GM23338 (cell line): Measurements from ENCODE around the gene EBPL. TPM values are rescaled to one million over a fixed set of nuclear protein-coding genes. Genes with fewer than 3 reads are reported as not detected.

Experiments used
- ATAC-seq: fragments of 200-7000 bp; cut with Tn5 transposase; 3 replicates; pipeline ENCODE4 v1.9.1; 2020
- DNase-seq: peaks from one replicate; pipeline ENCODE4 v3.0.0-alpha.2; 2015; ENCODE audit warnings: low spot score
- H2AFZ ChIP-seq: fragments of 200-600 bp; sonication (generic); 2 replicates; pipeline ENCODE4 v1.8.0; 2016; ENCODE audit warnings: antibody characterized with exemption, mild to moderate bottlenecking, moderate library complexity
- H3F3A ChIP-seq: fragments of 200-600 bp; sonication (generic); replicated peaks from 2 replicates; pipeline ENCODE4 v1.8.0; 2017; ENCODE audit warnings: antibody characterized with exemption, mixed run types, low read depth
- H3K27ac ChIP-seq: fragments of 200-600 bp; sonication (generic); 2 replicates; pipeline ENCODE4 v1.6.1; 2016; ENCODE audit warnings: low read depth
- H3K27me3 ChIP-seq: fragments of 200-600 bp; sonication (generic); 2 replicates; pipeline ENCODE4 v1.8.0; 2016; ENCODE audit warnings: mild to moderate bottlenecking, mixed run types, moderate library complexity; ENCODE audit not compliant: insufficient read depth
- H3K36me3 ChIP-seq: fragments of 200-600 bp; sonication (generic); 2 replicates; pipeline ENCODE4 v1.8.0; 2016; ENCODE audit warnings: mild to moderate bottlenecking; ENCODE audit not compliant: insufficient read depth
- H3K4me1 ChIP-seq: fragments of 200-600 bp; sonication (generic); 2 replicates; pipeline ENCODE4 v1.8.0; 2016; ENCODE audit warnings: mild to moderate bottlenecking, moderate library complexity; ENCODE audit not compliant: insufficient read depth
- H3K4me2 ChIP-seq: fragments of 200-600 bp; sonication (generic); 2 replicates; pipeline ENCODE4 v1.7.1; 2017; ENCODE audit warnings: mixed run types
- H3K4me3 ChIP-seq: fragments of 200-600 bp; sonication (generic); 2 replicates; pipeline ENCODE4 v1.6.1; 2016; ENCODE audit warnings: mixed run types
- H3K79me2 ChIP-seq: fragments of 200-600 bp; sonication (generic); replicated peaks from 2 replicates; pipeline ENCODE4 v1.8.0; 2017; ENCODE audit warnings: mild to moderate bottlenecking; ENCODE audit not compliant: insufficient read depth
- H3K9me2 ChIP-seq: fragments of 200-600 bp; sonication (generic); 2 replicates; pipeline ENCODE4 v1.8.0; 2017; ENCODE audit not compliant: insufficient read depth
- H4K20me1 ChIP-seq: fragments of 200-600 bp; sonication (generic); replicated peaks from 2 replicates; pipeline ENCODE4 v1.8.0; 2017; ENCODE audit warnings: mild to moderate bottlenecking; ENCODE audit not compliant: insufficient read depth
- H3K27ac Mint-ChIP-seq: 2 replicates; pipeline ENCODE4 v1.8.0; 2020; ENCODE audit warnings: inconsistent platforms, mild to moderate bottlenecking, moderate library complexity, mixed read lengths
- H3K27me3 Mint-ChIP-seq: 3 replicates; pipeline ENCODE4 v1.8.0; 2022; ENCODE audit warnings: low read depth, mild to moderate bottlenecking, moderate library complexity, mixed read lengths, inconsistent platforms; ENCODE audit not compliant: insufficient read depth, poor library complexity
- H3K36me3 Mint-ChIP-seq: 3 replicates; pipeline ENCODE4 v1.8.0; 2021; ENCODE audit warnings: low read depth, mild to moderate bottlenecking, inconsistent platforms, moderate library complexity, mixed read lengths
- H3K4me1 Mint-ChIP-seq: 3 replicates; pipeline ENCODE4 v1.8.0; 2020; ENCODE audit warnings: mild to moderate bottlenecking, inconsistent platforms, mixed read lengths
- H3K4me3 Mint-ChIP-seq: 3 replicates; pipeline ENCODE4 v1.8.0; 2021; ENCODE audit warnings: moderate library complexity, mild to moderate bottlenecking, inconsistent platforms, mixed read lengths
- H3K9me3 Mint-ChIP-seq: 3 replicates; pipeline ENCODE4 v1.8.0; 2020; ENCODE audit warnings: moderate library complexity, mild to moderate bottlenecking, inconsistent platforms, mixed read lengths
- CREB1 ChIP-seq: fragments of 250-450 bp; sonication (Bioruptor Pico); IDR thresholded peaks from 2 replicates; pipeline ENCODE4 v1.5.0; 2020; ENCODE audit warnings: low read depth, mild to moderate bottlenecking, moderate library complexity
- CTCF ChIP-seq, 2 experiments: fragments of 200-600 bp in 1 of 2; sonication (generic) in 1 of 2; conservative IDR thresholded peaks; 2 replicates each; pipeline versions ENCODE4 v1.5.1 to v1.6.1; 2016 to 2017; ENCODE audit warnings: antibody characterized with exemption in 2 of 2, low read depth in 2 of 2, mild to moderate bottlenecking in 2 of 2, moderate library complexity in 1 of 2
- EZH2phosphoT487 ChIP-seq: fragments of 200-600 bp; sonication (generic); IDR thresholded peaks from one replicate; pipeline ENCODE4 v1.8.1; 2018; ENCODE audit warnings: antibody characterized with exemption; ENCODE audit not compliant: unreplicated experiment
- JUNB ChIP-seq: IDR thresholded peaks from one replicate; pipeline ENCODE4 v1.6.1; 2016; ENCODE audit warnings: antibody characterized with exemption; ENCODE audit not compliant: unreplicated experiment
- NANOG ChIP-seq: IDR thresholded peaks from 2 replicates; pipeline ENCODE4 v1.6.1; 2016; ENCODE audit warnings: antibody characterized with exemption, borderline replicate concordance
- POLR2AphosphoS5 ChIP-seq: IDR thresholded peaks from 2 replicates; pipeline ENCODE4 v1.6.1; 2016; ENCODE audit warnings: antibody characterized with exemption, low read depth
- STAT1 ChIP-seq: IDR thresholded peaks from one replicate; pipeline ENCODE4 v1.6.1; 2016; ENCODE audit warnings: antibody characterized with exemption; ENCODE audit not compliant: unreplicated experiment
- ZNF114 ChIP-seq: fragments of 250-450 bp; sonication (Bioruptor Pico); IDR thresholded peaks from 2 replicates; pipeline ENCODE4 v1.5.0; 2020; ENCODE audit warnings: mild to moderate bottlenecking, moderate library complexity
- ZNF331 ChIP-seq: fragments of 250-450 bp; sonication (Bioruptor Pico); IDR thresholded peaks from 2 replicates; pipeline ENCODE4 v1.5.0; 2020; ENCODE audit warnings: low read depth, mild to moderate bottlenecking, moderate library complexity
- polyA plus RNA-seq: library from polyadenylated mRNA; unstranded; fragments of >200 nt; fragmentation: Nextera tagmentation; extraction: Ambion mirVana; gene quantifications from 2 replicates; pipeline ENCODE4 v1.2.1, GENCODE V29; 2016
- total RNA-seq: library from RNA; depleted of rRNA; stranded (reverse); fragments of >200 nt; shearing (Covaris generic); gene quantifications from 2 replicates; pipeline ENCODE4 v1.2.3, GENCODE V29; 2014
- TF ChIP-seq, protein P1 (sequence below): IDR thresholded peaks from one replicate; pipeline ENCODE4 v1.6.1; 2018; ENCODE audit warnings: antibody characterized with exemption; ENCODE audit not compliant: unreplicated experiment

EBPL gene
- total and polyA plus RNA-seq, 2 experiments from 2014 or later, result 231 to 245 TPM

- H3K27ac ChIP-seq, result no peak overlapping the region
- no peaks in the 10 kb centered on the region for H3K36me3 ChIP-seq
- Mint-ChIP-seq H3K27me3 (peaks cover 7% of the 10 kb centered on the region), H3K4me3 (no peak overlapping the region), H3K36me3 (no peaks in the 10 kb centered on the region), H3K27ac (no peak overlapping the region), H3K9me3 (no peaks in the 10 kb centered on the region), H3K4me1 (peaks cover 6% of the 10 kb centered on the region)
- H4K20me1 ChIP-seq, result no peaks in the 10 kb centered on the region
- TF ChIP-seq POLR2AphosphoS5 (no peak), NANOG (no peak), CREB1 (CRISPR knock-in tag) (no peak), STAT1 (no peak), ZNF331 (CRISPR knock-in tag) (no peak), CTCF (conservative IDR thresholded peaks at IDR 0.05; ENCODE audit: low read depth in 2 of 2) (no peak), ZNF114 (CRISPR knock-in tag) (no peak), JUNB (no peak), EZH2phosphoT487 (no peak)
- TF ChIP-seq, protein P1, sequence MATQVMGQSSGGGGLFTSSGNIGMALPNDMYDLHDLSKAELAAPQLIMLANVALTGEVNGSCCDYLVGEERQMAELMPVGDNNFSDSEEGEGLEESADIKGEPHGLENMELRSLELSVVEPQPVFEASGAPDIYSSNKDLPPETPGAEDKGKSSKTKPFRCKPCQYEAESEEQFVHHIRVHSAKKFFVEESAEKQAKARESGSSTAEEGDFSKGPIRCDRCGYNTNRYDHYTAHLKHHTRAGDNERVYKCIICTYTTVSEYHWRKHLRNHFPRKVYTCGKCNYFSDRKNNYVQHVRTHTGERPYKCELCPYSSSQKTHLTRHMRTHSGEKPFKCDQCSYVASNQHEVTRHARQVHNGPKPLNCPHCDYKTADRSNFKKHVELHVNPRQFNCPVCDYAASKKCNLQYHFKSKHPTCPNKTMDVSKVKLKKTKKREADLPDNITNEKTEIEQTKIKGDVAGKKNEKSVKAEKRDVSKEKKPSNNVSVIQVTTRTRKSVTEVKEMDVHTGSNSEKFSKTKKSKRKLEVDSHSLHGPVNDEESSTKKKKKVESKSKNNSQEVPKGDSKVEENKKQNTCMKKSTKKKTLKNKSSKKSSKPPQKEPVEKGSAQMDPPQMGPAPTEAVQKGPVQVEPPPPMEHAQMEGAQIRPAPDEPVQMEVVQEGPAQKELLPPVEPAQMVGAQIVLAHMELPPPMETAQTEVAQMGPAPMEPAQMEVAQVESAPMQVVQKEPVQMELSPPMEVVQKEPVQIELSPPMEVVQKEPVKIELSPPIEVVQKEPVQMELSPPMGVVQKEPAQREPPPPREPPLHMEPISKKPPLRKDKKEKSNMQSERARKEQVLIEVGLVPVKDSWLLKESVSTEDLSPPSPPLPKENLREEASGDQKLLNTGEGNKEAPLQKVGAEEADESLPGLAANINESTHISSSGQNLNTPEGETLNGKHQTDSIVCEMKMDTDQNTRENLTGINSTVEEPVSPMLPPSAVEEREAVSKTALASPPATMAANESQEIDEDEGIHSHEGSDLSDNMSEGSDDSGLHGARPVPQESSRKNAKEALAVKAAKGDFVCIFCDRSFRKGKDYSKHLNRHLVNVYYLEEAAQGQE, result no peak
- no peak overlapping the region for H3K4me2 ChIP-seq
- H3K79me2 ChIP-seq, result no peaks in the 10 kb centered on the region
- no peak overlapping the region for H3K4me3 ChIP-seq
- H3K4me1 ChIP-seq, result no peaks in the 10 kb centered on the region; the same call in 1 of the 2 replicates
- DNase-seq (no peak), ATAC-seq (no peak)
- H3K27me3 ChIP-seq, result no peaks in the 10 kb centered on the region
- H3F3A ChIP-seq, result no peaks in the 10 kb centered on the region
- no peak overlapping the region for H2AFZ ChIP-seq
- H3K9me2 ChIP-seq, result peaks cover 5% of the 10 kb centered on the region; the same call in 1 of the 2 replicates
Observed at GRCh38 chr13:49629947-49630346, 61.3 kb downstream of the EBPL start.

GRCh38 chr13:49629196-49629938, 61.9 kb downstream of the EBPL start:
- Histone ChIP-seq H3K4me1 (no peaks in the 10 kb centered on the region; the same call in 1 of the 2 replicates), H3K79me2 (no peaks in the 10 kb centered on the region), H3K4me3 (no peak overlapping the region), H3K27ac (no peak overlapping the region), H3K9me2 (peaks cover 5% of the 10 kb centered on the region; the same call in 1 of the 2 replicates), H3K27me3 (no peaks in the 10 kb centered on the region), H3K36me3 (no peaks in the 10 kb centered on the region), H3K4me2 (no peak overlapping the region), H2AFZ (no peak overlapping the region), H4K20me1 (no peaks in the 10 kb centered on the region), H3F3A (no peaks in the 10 kb centered on the region)
- DNase-seq, result no peak
- Mint-ChIP-seq H3K36me3 (no peaks in the 10 kb centered on the region), H3K27me3 (peaks cover 7% of the 10 kb centered on the region), H3K4me1 (peaks cover 6% of the 10 kb centered on the region; the same call in 2 of the 3 replicates), H3K4me3 (no peak overlapping the region), H3K27ac (no peak overlapping the region), H3K9me3 (no peaks in the 10 kb centered on the region)
- no peak for ATAC-seq
- TF ChIP-seq CTCF (conservative IDR thresholded peaks at IDR 0.05; ENCODE audit: low read depth in 2 of 2), result no peak
- TF ChIP-seq STAT1, result no peak
- no peak for TF ChIP-seq JUNB
- no peak for TF ChIP-seq ZNF331 (CRISPR knock-in tag)
- TF ChIP-seq, protein P1, result no peak
- TF ChIP-seq POLR2AphosphoS5, result no peak
- no peak for TF ChIP-seq EZH2phosphoT487
